WTC11 (cell line): ENCODE results near the gene RHOBTB1.

ENCODE experiments used
- CTCF ChIP-seq: fragments of 200-600 bp; IDR thresholded peaks from 2 replicates; pipeline ENCODE4 v1.8.0; 2022; ENCODE audit warnings: antibody characterized with exemption
- SOX15 ChIP-seq: fragments of 250-450 bp; sonication (Bioruptor Pico); IDR thresholded peaks from 2 replicates; pipeline ENCODE4 v1.9.0; 2021; ENCODE audit warnings: mild to moderate bottlenecking

GRCh38 chr10:60960913-60961312 is 16.9 kb upstream of the RHOBTB1 start:
- TF ChIP-seq CTCF: no peak
- no peak for TF ChIP-seq SOX15 (CRISPR knock-in tag)
